Panc1 (cell line): ENCODE data around the gene STPG4. TPM values are rescaled to one million over a fixed set of nuclear protein-coding genes. Genes with fewer than 3 reads are reported as not detected.

Experiments used
- ATAC-seq: fragments of 200-7000 bp; cut with Tn5 transposase; 2 replicates; pipeline ENCODE4 v1.9.1; 2020; ENCODE audit warnings: mild to moderate bottlenecking, moderate library complexity
- BruUV-seq: library from RNA; stranded (reverse); fragments of 400-500 nt; replicated peaks from 2 replicates; lab custom pipeline; 2021; lab: Mats Ljungman, UMichigan
- CTCF ChIA-PET: fragments of 300-600 bp; sonication (Branson Sonifier 250); formaldehyde crosslinking; loops from one replicate; lab custom pipeline; 2022; ENCODE audit warnings: antibody characterized with exemption; lab: Charles Lee
- POLR2A ChIA-PET: fragments of 300-600 bp; sonication (Branson Sonifier 250); formaldehyde crosslinking; loops from one replicate; lab custom pipeline; 2022; ENCODE audit warnings: antibody characterized with exemption; lab: Charles Lee
- DNase-seq: peaks from one replicate; pipeline ENCODE4 v3.0.0-alpha.2; 2010; ENCODE audit warnings: low read depth, low spot score
- H3K27ac ChIP-seq: 2 replicates; pipeline ENCODE4 v1.5.1; 2011; ENCODE audit warnings: mild to moderate bottlenecking, low read length, inconsistent platforms
- H3K27me3 ChIP-seq: fragments of 200-500 bp; sonication (Bioruptor generic); 2 replicates; pipeline ENCODE4 v1.6.0; 2014; ENCODE audit warnings: low read length, inconsistent platforms; ENCODE audit not compliant: control insufficient read depth, insufficient read depth
- H3K36me3 ChIP-seq: fragments of 200-500 bp; sonication (Bioruptor generic); 2 replicates; pipeline ENCODE4 v1.5.1; 2014; ENCODE audit warnings: inconsistent platforms, mild to moderate bottlenecking, low read length, moderate library complexity; ENCODE audit not compliant: control insufficient read depth, insufficient read depth
- H3K4me1 ChIP-seq: 2 replicates; pipeline ENCODE4 v1.5.1; 2011; ENCODE audit warnings: inconsistent platforms, mild to moderate bottlenecking, low read length, moderate library complexity; ENCODE audit not compliant: control insufficient read depth, insufficient read depth
- H3K4me3 ChIP-seq, 2 experiments: 2 replicates each; pipeline ENCODE4 v1.5.1; 2011 to 2012; ENCODE audit warnings: low read depth in 2 of 2, low read length in 2 of 2, mild to moderate bottlenecking in 2 of 2, inconsistent platforms in 1 of 2, moderate library complexity in 1 of 2
- H3K9me3 ChIP-seq: fragments of 200-500 bp; sonication (Bioruptor generic); 2 replicates; pipeline ENCODE4 v1.5.1; 2014; ENCODE audit warnings: low read depth, mild to moderate bottlenecking, inconsistent platforms, low read length, moderate library complexity; ENCODE audit not compliant: control insufficient read depth, insufficient read depth
- POLR2AphosphoS5 ChIP-seq: IDR thresholded peaks from 2 replicates; pipeline ENCODE4 v1.6.1; 2012; ENCODE audit warnings: mild to moderate bottlenecking, low read depth, low read length, moderate library complexity
- SIN3A ChIP-seq: IDR thresholded peaks from 2 replicates; pipeline ENCODE4 v1.6.1; 2012; ENCODE audit warnings: low read depth, mild to moderate bottlenecking, low read length, moderate library complexity, borderline replicate concordance; ENCODE audit not compliant: insufficient read depth
- TCF7L2 ChIP-seq: IDR thresholded peaks from 2 replicates; pipeline ENCODE4 v1.6.1; 2011; ENCODE audit warnings: mild to moderate bottlenecking, low read depth, low read length, inconsistent platforms
- in situ Hi-C: cut with HindIII; loops from 2 replicates; pipeline ENCODE4 v1.10.0; 2016; ENCODE audit warnings: low sequenced_read_pairs, low pct_unique_long_range_greater_than_20kb
- intact Hi-C: fragments of 100-400 bp; cut with micrococcal nuclease; formaldehyde crosslinking; loops from one replicate; pipeline ENCODE4 v1.10.0; 2022; ENCODE audit not compliant: unreplicated experiment
- total RNA-seq: library from RNA; stranded (reverse); gene quantifications from one replicate; pipeline ENCODE4 v1.2.1, GENCODE V29; 2021; ENCODE audit not compliant: unreplicated experiment
- TF ChIP-seq, protein P1 (sequence below): fragments of 450-650 bp; IDR thresholded peaks from 2 replicates; pipeline ENCODE4 v1.5.1; 2017; ENCODE audit warnings: mild to moderate bottlenecking
- TF ChIP-seq, protein P2 (sequence below), 2 experiments: IDR thresholded peaks; 2 replicates each; pipeline ENCODE4 v1.6.1; 2011 to 2012; ENCODE audit warnings: low read depth in 2 of 2, control low read depth in 1 of 2, low read length in 1 of 2, mild to moderate bottlenecking in 1 of 2, moderate library complexity in 1 of 2; ENCODE audit not compliant: insufficient read depth in 1 of 2

STPG4 gene
- total RNA-seq, 1 experiment from 2014 or later: 0.36 TPM

DNA sequence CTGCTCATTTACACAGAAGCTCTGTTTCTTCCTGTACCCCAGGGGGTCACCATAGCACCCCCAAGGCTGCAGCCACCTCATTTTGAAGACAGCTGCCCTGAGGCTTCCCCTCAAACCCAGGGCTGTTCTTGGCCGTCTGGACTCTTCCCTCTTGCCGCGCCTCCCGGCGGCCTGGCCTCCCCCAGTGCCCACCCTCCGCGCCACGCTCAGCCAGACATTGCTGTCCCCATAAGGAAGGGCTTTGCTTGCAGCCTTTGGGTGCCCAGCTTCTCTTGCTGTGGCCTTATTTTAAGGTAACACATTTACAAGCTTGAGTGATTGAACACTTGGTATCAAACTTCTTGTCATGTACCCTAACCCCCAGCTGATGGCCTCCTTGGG lies 79.0 kb downstream of the STPG4 start:
- BruUV-seq: no TSS peak
- Histone ChIP-seq H3K27me3 (no peaks in the 10 kb centered on the region), H3K9me3 (no peaks in the 10 kb centered on the region), H3K27ac (peak overlapping the region; percentile 68), H3K36me3 (no peaks in the 10 kb centered on the region), H3K4me3 (no peak overlapping the region), H3K4me1 (peaks cover 42% of the 10 kb centered on the region)
- TF ChIP-seq POLR2AphosphoS5: no peak
- no peak for TF ChIP-seq SIN3A
- TF ChIP-seq, protein P1, sequence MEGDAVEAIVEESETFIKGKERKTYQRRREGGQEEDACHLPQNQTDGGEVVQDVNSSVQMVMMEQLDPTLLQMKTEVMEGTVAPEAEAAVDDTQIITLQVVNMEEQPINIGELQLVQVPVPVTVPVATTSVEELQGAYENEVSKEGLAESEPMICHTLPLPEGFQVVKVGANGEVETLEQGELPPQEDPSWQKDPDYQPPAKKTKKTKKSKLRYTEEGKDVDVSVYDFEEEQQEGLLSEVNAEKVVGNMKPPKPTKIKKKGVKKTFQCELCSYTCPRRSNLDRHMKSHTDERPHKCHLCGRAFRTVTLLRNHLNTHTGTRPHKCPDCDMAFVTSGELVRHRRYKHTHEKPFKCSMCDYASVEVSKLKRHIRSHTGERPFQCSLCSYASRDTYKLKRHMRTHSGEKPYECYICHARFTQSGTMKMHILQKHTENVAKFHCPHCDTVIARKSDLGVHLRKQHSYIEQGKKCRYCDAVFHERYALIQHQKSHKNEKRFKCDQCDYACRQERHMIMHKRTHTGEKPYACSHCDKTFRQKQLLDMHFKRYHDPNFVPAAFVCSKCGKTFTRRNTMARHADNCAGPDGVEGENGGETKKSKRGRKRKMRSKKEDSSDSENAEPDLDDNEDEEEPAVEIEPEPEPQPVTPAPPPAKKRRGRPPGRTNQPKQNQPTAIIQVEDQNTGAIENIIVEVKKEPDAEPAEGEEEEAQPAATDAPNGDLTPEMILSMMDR: no peak
- no peak for TF ChIP-seq TCF7L2
- TF ChIP-seq, protein P2, sequence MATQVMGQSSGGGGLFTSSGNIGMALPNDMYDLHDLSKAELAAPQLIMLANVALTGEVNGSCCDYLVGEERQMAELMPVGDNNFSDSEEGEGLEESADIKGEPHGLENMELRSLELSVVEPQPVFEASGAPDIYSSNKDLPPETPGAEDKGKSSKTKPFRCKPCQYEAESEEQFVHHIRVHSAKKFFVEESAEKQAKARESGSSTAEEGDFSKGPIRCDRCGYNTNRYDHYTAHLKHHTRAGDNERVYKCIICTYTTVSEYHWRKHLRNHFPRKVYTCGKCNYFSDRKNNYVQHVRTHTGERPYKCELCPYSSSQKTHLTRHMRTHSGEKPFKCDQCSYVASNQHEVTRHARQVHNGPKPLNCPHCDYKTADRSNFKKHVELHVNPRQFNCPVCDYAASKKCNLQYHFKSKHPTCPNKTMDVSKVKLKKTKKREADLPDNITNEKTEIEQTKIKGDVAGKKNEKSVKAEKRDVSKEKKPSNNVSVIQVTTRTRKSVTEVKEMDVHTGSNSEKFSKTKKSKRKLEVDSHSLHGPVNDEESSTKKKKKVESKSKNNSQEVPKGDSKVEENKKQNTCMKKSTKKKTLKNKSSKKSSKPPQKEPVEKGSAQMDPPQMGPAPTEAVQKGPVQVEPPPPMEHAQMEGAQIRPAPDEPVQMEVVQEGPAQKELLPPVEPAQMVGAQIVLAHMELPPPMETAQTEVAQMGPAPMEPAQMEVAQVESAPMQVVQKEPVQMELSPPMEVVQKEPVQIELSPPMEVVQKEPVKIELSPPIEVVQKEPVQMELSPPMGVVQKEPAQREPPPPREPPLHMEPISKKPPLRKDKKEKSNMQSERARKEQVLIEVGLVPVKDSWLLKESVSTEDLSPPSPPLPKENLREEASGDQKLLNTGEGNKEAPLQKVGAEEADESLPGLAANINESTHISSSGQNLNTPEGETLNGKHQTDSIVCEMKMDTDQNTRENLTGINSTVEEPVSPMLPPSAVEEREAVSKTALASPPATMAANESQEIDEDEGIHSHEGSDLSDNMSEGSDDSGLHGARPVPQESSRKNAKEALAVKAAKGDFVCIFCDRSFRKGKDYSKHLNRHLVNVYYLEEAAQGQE (IDR thresholded peaks at IDR 0.05; ENCODE audit: insufficient read depth in 1 of 2, low read depth in 2 of 2, low read length in 1 of 2): no peak
- intact Hi-C loops: no loop called here
- ATAC-seq: no peak
- POLR2A ChIA-PET: no interaction called here
- in situ Hi-C loops: no loop called here
- CTCF ChIA-PET: interaction anchor here (0.9 kb wide), 1 partner anchor 12 kb away, joined by 3 read pairs; no protein-coding TSS in a partner anchor
- no peak for DNase-seq

DNA sequence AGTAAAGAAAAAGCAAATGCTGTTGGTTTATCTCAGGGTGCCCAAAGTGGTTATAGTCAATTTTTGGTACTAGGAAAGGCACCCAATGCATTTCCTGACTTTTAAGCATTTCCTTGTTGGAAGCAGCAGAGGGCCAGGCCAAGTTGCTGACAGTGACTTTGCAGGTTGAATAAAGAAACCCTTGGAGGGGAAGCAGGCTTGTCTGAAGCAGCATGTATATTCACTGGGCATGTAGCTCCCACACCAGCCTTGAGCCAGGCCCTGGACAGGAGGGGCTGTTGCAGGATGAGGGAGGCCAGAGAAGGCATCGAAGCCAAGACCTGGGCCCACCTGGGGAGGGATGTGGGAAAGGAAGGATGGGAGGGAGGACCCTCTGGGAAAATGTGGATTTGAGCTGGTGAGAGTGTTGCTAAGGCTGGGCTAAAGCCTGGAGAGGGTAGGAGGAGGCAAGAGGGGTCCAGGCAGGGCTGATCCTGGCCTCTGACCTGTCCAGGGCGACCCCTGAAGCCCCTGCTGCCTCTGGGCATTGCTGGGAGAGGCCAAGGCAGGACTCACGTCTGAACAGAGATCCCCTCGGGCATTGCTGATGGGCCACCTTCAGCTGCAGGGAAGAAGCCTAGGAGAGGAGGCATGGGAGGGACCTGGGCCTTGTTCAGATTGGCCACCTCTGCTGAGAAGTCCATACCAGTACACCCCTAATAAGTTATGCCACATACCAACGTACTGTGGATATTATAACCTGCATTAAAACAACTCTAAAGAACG lies 79.6 kb downstream of the STPG4 start:
- intact Hi-C loops (no loop called here), in situ Hi-C loops (no loop called here)
- peak overlapping the region; percentile 68 for H3K27ac ChIP-seq
- H3K9me3 ChIP-seq: no peaks in the 10 kb centered on the region
- POLR2A ChIA-PET: no interaction called here
- H3K4me3 ChIP-seq: no peak overlapping the region
- CTCF ChIA-PET: interaction anchor here (0.9 kb wide), 1 partner anchor 13 kb away, joined by 3 read pairs; no protein-coding TSS in a partner anchor
- peaks cover 48% of the 10 kb centered on the region for H3K4me1 ChIP-seq
- H3K36me3 ChIP-seq: no peaks in the 10 kb centered on the region
- no peaks in the 10 kb centered on the region for H3K27me3 ChIP-seq
- BruUV-seq: no TSS peak
- TF ChIP-seq, protein P2 (IDR thresholded peaks at IDR 0.05; ENCODE audit: insufficient read depth in 1 of 2, low read depth in 2 of 2, low read length in 1 of 2): no peak
- TF ChIP-seq, protein P1: no peak
- TF ChIP-seq SIN3A (no peak), TCF7L2 (no peak), POLR2AphosphoS5 (no peak)
- DNase-seq (no peak), ATAC-seq (no peak)
